ENCODE data around the gene INSYN1. TPM values are rescaled to one million over a fixed set of nuclear protein-coding genes. Genes with fewer than 3 reads are reported as not detected.

INSYN1 gene
- total and polyA plus RNA-seq, 10 of the 15 experiments (the other 5 are each of a cell fraction or from before 2014, with no cell fraction given), result not detected

GRCh38 chr15:73765778-73766177 lies 12.6 kb upstream of the INSYN1 start:
- intact Hi-C loops (cut with micrococcal nuclease; ENCODE audit: unreplicated experiment) (no loop called here), in situ Hi-C loops (cut with MboI) (no loop called here)
- SMC1A ChIA-PET (ENCODE audit: uncharacterized antibody, unreplicated experiment), result no interaction called here
- Histone ChIP-seq H3K27me3 (replicated peaks in 1 of 2; ENCODE audit: control insufficient read depth in 2 of 2, insufficient read depth in 2 of 2, low read length in 1 of 2) (peaks cover 0 to 2% of the 10 kb centered on the region in 2 experiments; a peak in 3 of 4 replicates), H3K4me3 (no peak overlapping the region), H3K9me3 (replicated peaks; ENCODE audit: control insufficient read depth, insufficient read depth, low read length) (no peaks in the 10 kb centered on the region), H3K36me3 (ENCODE audit: control insufficient read depth in 2 of 2, insufficient read depth in 2 of 2, low read length in 1 of 2) (no peaks in the 10 kb centered on the region), H4K20me1 (ENCODE audit: control insufficient read depth, insufficient read depth) (no peaks in the 10 kb centered on the region), H3K27ac (ENCODE audit: control insufficient read depth, insufficient read depth) (no peak overlapping the region), H3K4me1 (ENCODE audit: control insufficient read depth, insufficient read depth, low read length) (no peaks in the 10 kb centered on the region), H3K79me2 (ENCODE audit: control insufficient read depth, insufficient read depth, low read length) (no peaks in the 10 kb centered on the region), H2AFZ (ENCODE audit: control insufficient read depth, low read depth, low read length) (no peak overlapping the region), H3K9ac (ENCODE audit: control insufficient read depth, insufficient read depth, low read length) (no peak overlapping the region), H3K4me2 (ENCODE audit: control insufficient read depth, insufficient read depth) (no peak overlapping the region)
- no peak for ATAC-seq
- no peak for DNase-seq (ENCODE audit: low read depth, low spot score)
- no peak for FAIRE-seq
- WGBS (ENCODE audit: insufficient coverage, insufficient replicate concordance, low lambda C conversion rate, missing lambda C conversion rate), result 0% methylated on average over 1 of the region's 1 CpG
- no TSS peak for BruUV-seq (replicated peaks)
- CTCF ChIA-PET, result no interaction called here
- POLR2A ChIA-PET, result no interaction called here
- RAD21 ChIA-PET (ENCODE audit: unreplicated experiment), result no interaction called here
- no peak for TF ChIP-seq ETV6 (conservative IDR thresholded peaks at IDR 0.05 in 1 of 2, IDR thresholded peaks at IDR 0.05 in 1 of 2; ENCODE audit: borderline replicate concordance in 1 of 2, low read depth in 1 of 2)
- no peak for TF ChIP-seq MTA2 (IDR thresholded peaks at IDR 0.05; ENCODE audit: low read depth)
- TF ChIP-seq NFIC (IDR thresholded peaks at IDR 0.05; ENCODE audit: low read depth, low read length), result no peak
- no peak for TF ChIP-seq SP1 (IDR thresholded peaks at IDR 0.05; ENCODE audit: low read depth, low read length)
- TF ChIP-seq EZH2 (IDR thresholded peaks at IDR 0.05; ENCODE audit: borderline replicate concordance, control insufficient read depth, low read depth, low read length), result no peak
- no peak for TF ChIP-seq HDGF (IDR thresholded peaks at IDR 0.05)
- no peak for TF ChIP-seq RCOR1 (conservative IDR thresholded peaks at IDR 0.05; ENCODE audit: low read depth, low read length)
- TF ChIP-seq TCF3 (IDR thresholded peaks at IDR 0.05; ENCODE audit: borderline replicate concordance, insufficient read depth, low read depth, low read length), result no peak
- TF ChIP-seq ZNF384 (IDR thresholded peaks at IDR 0.05; ENCODE audit: borderline replicate concordance, low read depth, low read length), result no peak
- no peak for TF ChIP-seq TCF7 (IDR thresholded peaks at IDR 0.05; ENCODE audit: borderline replicate concordance)
- TF ChIP-seq NFYB (IDR thresholded peaks at IDR 0.05; ENCODE audit: insufficient read depth, low read depth, low read length), result no peak
- no peak for TF ChIP-seq NRF1 (conservative IDR thresholded peaks at IDR 0.05; ENCODE audit: low read depth, low read length)
- no peak for TF ChIP-seq CUX1 (IDR thresholded peaks at IDR 0.05; ENCODE audit: insufficient replicate concordance, low read depth, low read length)
- no peak for TF ChIP-seq CEBPZ (IDR thresholded peaks at IDR 0.05; ENCODE audit: low read depth, low read length)
- TF ChIP-seq NR2F1 (conservative IDR thresholded peaks at IDR 0.05), result no peak
- no peak for TF ChIP-seq RAD51 (IDR thresholded peaks at IDR 0.05)
- no peak for TF ChIP-seq MEF2A (IDR thresholded peaks at IDR 0.05; ENCODE audit: insufficient read depth, low read depth, low read length)

All from GM12878 (cell line).